IPS DF 4.7 (cell line): ENCODE results near the gene SLC6A7.

Experiments used
- DNase-seq: peaks from one replicate; pipeline ENCODE4 v3.0.0-alpha.2; 2013; ENCODE audit warnings: low spot score; ENCODE audit errors: extremely low read depth

The SLC6A7 gene

GRCh38 chr5:150189728-150190502, at the start of gene SLC6A7:
Gene SLC6A7 (plus strand): TSS chr5:150190062. CDS start chr5:150190328, 266 bp downstream.
- no peak for DNase-seq

GRCh38 chr5:150140830-150141229, 49.0 kb upstream of the SLC6A7 start:
- no peak for DNase-seq

- DNase-seq, result no peak
Measured at GRCh38 chr5:150141544-150142184, 48.2 kb upstream of the SLC6A7 start.

GRCh38 chr5:150142185-150142958, 47.5 kb upstream of the SLC6A7 start:
- no peak for DNase-seq

- DNase-seq, result no peak
Measured at GRCh38 chr5:150142959-150143349, 46.9 kb upstream of the SLC6A7 start.

- no peak for DNase-seq
Measured at GRCh38 chr5:150143350-150144245, 46.3 kb upstream of the SLC6A7 start.

GRCh38 chr5:150144246-150144801, 45.5 kb upstream of the SLC6A7 start:
- no peak for DNase-seq

- DNase-seq, result no peak
Measured at GRCh38 chr5:150144879-150145278, 45.0 kb upstream of the SLC6A7 start.

- no peak for DNase-seq
Measured at GRCh38 chr5:150146235-150146634, 43.6 kb upstream of the SLC6A7 start.

- no peak for DNase-seq
Measured at GRCh38 chr5:150146862-150147601, 42.8 kb upstream of the SLC6A7 start.

GRCh38 chr5:150147670-150148069, 42.2 kb upstream of the SLC6A7 start:
- DNase-seq, result no peak

- DNase-seq, result no peak
Measured at GRCh38 chr5:150148117-150148927, 41.5 kb upstream of the SLC6A7 start.

- no peak for DNase-seq
Measured at GRCh38 chr5:150149618-150150017, 40.2 kb upstream of the SLC6A7 start.

- DNase-seq, result no peak
Measured at GRCh38 chr5:150152636-150153462, 37.0 kb upstream of the SLC6A7 start.

- DNase-seq, result no peak
Measured at GRCh38 chr5:150153483-150153882, 36.4 kb upstream of the SLC6A7 start.

- no peak for DNase-seq
Measured at GRCh38 chr5:150153957-150154617, 35.8 kb upstream of the SLC6A7 start.

- no peak for DNase-seq
Measured at GRCh38 chr5:150154618-150155128, 35.2 kb upstream of the SLC6A7 start.
